ENCODE measurements around the gene PPP1CA.

The PPP1CA gene

DNA sequence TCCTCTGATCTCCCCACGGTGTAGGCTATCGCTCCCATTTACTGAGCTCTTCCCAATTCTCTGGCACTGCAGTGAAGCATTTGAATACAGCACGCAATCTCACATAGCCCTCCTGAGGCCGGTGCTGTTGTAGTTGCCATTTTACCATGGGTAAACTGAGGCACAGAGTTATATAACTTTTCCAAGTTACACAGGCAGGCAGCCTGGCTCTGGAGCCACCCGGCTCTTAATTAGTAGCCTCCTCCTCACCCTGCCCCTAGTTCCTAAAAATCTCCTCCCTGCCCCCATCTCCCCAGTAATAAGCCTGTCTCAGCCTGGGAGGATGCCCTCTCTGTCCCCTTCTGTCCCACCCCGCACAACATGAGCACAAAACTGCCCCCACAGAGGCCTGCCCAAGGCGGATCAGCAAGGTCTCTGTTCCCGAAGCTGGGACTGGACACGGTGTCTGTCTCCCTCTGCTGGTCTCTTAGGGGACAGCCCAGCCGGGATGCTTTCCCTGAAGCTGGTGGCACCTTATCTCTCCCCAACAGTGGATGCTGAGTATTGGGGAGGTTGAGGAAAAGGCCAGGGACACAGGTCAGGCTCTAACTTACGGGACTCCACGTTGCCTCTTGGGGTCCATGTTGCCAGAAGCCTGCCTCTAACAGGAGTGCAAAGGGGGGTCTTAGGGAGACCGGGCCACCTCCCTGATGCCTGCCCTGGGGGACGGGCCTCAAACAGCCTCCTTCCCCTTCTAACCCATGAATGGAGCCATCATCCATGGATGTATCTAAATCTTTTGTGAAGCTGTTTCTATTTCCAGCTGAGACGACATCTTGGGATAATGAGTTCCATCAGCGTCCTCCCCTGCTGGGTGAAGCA, 19.2 kb downstream of the PPP1CA start:
- no peak for DNase-seq (ENCODE audit: low read depth)

DNA sequence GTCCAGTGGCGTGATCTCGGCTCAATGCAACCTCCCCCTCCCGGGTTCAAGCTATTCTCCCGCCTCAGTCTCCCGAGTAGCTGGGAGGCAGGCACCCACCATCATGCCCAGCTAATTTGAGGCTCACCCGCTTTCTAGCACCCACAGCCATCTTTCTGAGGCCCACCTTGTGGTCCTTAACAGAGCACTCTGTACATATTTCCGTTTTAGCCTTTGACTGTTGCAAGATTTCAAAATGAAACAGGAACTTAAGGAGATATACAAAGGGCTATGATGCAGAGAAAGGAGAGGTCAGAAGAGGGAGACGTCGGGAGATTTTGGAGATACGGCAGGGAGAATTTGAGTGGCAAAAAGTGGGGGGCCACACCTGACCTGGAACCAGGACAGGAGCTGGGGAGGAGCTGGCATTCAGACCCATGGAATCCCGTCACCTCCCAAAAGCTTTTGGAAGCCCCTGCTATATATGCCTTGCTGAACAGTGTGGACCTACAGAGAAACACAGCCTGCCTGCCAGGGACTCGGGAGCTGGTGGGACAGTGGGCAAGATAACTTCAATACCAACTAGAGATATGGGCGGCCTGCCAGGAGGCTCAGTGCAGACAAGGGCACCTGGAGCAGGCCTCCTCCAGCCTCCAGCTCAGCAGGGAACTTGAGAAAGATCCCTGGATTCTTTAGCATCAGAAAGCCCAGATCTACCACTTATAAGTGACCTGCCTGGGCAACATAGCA, 20.2 kb downstream of the PPP1CA start:
- no peak for DNase-seq (ENCODE audit: low read depth)

GRCh38 chr11:67379061-67380058, 22.3 kb downstream of the PPP1CA start:
- no peak for DNase-seq (ENCODE audit: low read depth)

- no peak for DNase-seq (ENCODE audit: low read depth)
Measured at GRCh38 chr11:67378544-67378943, 23.1 kb downstream of the PPP1CA start.

- DNase-seq (ENCODE audit: low read depth): no peak
Measured at GRCh38 chr11:67376873-67377808, 24.5 kb downstream of the PPP1CA start.

DNA sequence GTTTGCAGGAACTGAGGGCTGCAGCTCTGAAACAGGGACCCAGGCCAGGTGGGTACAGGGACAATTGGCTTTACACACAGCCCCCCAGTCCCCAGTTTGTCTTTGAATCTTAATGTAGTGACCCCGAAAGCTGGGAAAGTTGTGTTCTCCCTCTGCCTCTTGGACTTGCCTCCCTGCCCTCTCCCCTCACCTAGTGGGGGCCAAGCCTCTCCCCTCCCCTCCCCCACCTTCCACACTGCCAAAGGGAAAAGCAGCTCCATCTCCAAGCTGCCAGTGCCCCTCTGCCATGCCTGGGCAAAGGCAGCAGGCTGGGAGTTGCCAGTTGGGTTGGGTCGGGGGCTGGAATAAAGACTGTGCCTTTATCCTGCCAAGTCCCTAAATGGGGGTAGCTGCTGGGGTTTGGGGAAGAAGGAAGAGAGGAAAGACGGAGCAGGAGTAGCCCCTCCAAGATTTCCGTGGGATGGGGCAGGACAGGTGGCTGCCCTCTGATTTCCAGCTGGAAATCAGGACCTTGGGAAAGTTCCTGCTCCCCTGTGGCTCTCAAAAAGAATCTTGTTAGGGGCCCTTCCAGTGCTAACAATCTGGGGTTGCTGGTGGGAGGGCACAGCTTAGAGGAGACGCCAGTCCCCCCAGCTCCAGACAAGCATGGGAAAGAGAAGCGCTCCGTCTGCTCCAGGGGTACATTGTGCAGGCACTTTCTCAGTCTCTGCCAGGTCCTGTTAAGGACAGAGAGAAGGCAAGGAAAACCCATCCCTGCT, 25.4 kb downstream of the PPP1CA start:
- no peak for DNase-seq (ENCODE audit: low read depth)

DNA sequence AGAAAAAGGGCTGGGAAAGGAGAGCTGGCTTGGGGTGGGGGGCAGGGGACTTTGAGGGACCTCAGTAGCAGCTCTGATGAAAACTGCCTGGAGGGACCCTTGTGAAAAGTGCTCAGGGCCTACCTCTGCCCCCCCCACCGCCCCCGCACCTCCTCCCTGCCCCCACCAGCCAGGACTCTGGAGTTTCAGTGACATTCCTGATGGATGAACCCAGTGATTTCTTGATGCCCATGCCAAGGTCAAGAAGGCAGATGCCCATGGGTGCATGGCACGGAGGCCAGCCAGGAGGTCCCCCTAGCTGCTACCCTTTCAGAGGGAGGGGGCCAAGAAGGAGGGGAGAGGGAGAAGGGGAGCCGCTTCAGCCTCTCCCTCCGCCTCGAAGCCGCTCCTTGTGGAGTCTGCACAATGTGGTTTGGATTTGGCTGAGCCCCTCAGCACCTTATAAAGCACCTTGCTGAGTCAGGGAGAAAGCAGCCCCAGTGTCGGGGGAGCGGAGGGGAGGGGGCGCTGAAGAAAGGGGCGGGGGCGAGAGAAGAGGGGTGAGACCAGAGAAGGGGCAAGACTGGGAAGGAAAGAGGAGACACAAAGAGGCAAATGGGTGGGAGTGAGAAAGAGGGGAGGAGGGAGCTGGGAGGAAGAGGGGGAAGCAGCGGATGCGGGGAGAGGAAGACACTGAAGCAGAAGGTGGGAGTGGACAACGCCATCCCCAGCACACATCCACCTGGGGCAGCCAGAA, 26.2 kb downstream of the PPP1CA start:
- DNase-seq (ENCODE audit: low read depth): no peak

- DNase-seq (ENCODE audit: low read depth): no peak
Measured at GRCh38 chr11:67374571-67375281, 26.9 kb downstream of the PPP1CA start.

DNA sequence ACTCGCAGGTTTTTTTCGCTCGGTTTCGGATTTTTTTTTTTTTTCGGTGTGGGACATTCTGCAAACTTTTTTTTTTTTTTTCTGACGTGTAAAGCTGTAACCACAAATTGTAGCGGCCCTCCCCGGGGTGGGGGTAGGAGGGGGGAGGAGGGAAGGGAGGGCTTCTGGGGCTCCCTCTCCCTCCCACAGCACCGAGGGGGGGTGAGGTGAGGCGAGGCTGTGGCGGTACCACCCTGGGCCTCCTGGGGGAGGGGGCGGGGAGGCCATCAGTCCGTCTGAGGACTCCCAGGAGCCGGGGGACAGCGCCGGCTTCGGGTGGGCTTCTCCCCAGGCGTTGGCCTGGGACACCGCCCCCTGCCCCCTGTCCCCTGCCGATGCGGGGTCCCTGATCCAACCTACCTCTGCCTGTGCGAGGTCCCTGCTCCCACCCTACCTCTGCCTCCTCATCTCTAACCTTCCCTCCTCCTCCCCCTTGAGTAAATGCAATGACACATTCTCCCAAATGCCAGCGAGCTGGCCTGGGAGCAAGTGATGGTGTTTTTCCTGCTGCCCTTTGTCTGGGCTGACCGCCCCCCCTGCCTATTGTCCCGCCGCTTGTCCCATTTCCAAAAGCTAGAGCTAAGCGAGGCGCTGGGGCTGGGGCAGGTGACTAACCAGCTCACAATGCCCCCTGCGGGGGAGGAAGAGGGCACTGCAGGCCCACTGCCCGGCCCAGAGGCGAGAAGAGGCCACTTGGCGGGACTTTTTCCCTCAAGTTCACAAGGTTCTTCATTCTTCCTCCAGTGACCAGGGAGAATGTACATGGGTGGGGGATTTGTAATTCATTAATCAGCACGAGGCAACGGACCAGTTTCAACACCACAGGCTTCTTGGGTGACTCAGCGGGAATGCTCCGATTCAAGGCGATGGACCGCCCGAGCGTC, 27.7 kb downstream of the PPP1CA start:
- peak; percentile 77 for DNase-seq (ENCODE audit: low read depth)

- no peak for DNase-seq (ENCODE audit: low read depth)
Measured at GRCh38 chr11:67372993-67373647, 28.5 kb downstream of the PPP1CA start, which contains the start of gene CLCF1. Gene CLCF1 (minus strand): TSS chr11:67373598. CDS start chr11:67373539, 59 bp downstream.

GRCh38 chr11:67372321-67372992, 29.2 kb downstream of the PPP1CA start:
- no peak for DNase-seq (ENCODE audit: low read depth)

GRCh38 chr11:67371911-67372320, 29.7 kb downstream of the PPP1CA start:
- no peak for DNase-seq (ENCODE audit: low read depth)

- DNase-seq (ENCODE audit: low read depth): no peak
Measured at GRCh38 chr11:67371189-67371910, 30.3 kb downstream of the PPP1CA start.

GRCh38 chr11:67370351-67371076, 31.1 kb downstream of the PPP1CA start:
- no peak for DNase-seq (ENCODE audit: low read depth)

DNA sequence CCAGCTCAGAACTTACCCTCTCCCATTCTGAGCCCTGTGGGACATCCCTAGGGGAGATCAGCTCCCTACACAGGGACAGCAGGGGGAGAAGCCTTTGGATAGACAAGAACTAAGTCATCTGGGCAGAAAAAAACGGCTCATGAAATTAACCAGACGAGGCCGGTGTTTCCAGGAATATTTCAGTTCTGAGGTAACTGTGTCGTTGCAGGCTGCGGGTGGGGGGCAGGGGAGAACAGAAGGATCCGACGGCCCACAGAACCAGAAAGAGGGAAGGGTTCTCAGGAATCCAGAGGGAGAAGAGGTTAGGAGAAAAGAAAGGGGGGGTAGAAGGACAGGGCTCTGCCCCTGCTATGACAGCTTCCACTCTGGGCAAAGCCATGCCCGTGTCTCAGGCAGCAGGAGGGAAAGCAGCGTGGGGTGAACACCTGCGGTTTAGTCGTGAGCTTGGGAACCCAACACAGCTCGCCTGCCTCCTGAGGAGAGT, 31.8 kb downstream of the PPP1CA start:
- DNase-seq (ENCODE audit: low read depth): no peak

All from non-pigmented ciliary epithelial cell (primary cell).